Measurements from ENCODE around the gene RAB22A.
"Not testable (repeated sequence)": the region's sequence is repeated elsewhere in the genome, so short reads cannot be mapped to it uniquely, and the experiment has no call there.

The RAB22A gene

DNA sequence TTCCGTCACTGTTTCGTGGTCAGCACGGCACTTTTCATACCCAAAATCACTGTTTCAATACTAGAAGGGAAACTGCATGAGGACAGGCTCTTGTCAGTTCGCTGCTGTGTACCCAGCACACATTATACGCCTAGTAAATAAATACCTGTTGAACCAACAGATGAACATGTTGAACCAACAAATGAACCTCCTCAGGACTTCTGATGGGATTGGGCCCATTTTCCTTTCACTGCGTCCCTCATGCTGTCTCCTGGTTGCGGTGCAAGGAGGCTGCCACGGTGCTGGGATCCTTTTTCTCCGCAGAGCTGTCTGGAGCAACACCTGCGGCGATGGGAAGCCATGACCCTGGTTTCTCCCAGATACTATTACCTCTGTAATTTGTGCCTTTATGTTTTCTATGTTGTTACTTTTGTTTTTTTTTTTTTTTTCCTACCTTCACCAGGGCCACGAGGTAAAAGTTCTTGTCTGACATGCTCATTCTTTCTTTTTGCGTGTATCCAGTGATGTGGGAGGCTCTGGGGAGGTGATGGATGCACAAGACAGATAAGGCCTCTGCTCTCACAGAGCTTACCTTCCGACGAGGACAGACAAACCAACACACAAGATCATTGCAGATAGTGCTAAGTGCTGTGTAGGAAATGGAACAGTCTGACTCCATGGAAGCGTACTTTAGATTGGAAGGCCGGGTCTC is 80.6 kb downstream of the RAB22A start:
- DNase-seq, result no peak

- DNase-seq, result no peak
Measured at GRCh38 chr20:58390659-58391035, 81.1 kb downstream of the RAB22A start.

DNA sequence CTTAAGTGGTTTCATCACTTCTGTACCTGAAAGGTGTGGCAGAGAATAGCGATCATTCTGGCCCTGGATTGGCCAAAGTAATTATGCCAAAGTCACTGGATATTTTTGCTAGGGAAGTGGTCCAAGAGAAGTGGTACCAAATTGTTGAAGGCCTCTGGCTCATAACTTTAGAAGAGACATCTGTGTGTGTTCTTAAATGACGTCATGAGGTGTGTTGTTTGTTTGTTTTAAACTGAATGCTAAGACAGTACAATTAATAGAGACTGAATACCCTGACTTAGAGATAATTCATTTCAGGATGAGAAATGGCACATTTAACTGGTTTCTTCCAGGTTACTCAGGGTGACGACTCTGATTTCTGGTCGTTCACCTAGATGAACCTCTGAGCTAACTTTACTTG is 82.8 kb downstream of the RAB22A start:
- no peak for DNase-seq

DNA sequence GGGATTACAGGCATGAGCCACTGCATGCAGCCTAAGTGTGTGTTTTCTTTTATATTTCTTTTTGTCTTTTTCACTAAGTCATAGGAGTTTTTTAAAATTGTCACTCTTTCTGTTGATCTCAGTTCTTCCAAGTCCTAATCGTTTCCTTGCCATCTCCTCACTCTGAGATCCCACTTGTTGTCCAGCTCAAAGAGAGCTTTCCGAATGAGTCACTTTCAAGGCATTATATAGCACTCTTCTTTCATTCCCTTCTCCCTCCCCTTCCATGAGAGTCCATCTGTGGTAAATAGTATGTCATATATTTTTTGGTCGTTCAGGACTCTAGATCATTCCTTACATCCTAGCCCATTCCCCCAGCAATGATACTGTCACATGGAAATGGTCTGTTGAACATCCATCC is 83.8 kb downstream of the RAB22A start:
- no peak for DNase-seq

GRCh38 chr20:58394801-58395200 is 85.3 kb downstream of the RAB22A start:
- no peak for DNase-seq

DNA sequence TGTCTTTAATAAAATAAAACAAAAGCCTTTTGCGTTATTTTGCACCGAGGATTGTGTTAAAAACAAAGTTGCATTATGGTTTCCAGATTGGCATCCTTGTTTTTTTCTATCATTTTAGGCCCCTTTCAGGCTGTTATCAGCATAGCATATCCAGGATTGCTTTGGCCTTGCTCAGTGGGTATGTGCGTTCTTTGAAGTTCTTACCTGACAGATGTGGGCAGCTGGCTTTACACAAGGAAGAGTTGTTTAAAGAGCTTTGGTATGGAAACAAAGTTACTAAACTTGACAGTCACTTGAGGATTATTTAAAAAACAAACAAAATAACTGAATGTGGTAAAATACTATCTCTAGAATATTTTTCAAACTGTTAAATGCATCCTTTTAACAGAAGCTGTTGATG is 86.1 kb downstream of the RAB22A start:
- no peak for DNase-seq

DNA sequence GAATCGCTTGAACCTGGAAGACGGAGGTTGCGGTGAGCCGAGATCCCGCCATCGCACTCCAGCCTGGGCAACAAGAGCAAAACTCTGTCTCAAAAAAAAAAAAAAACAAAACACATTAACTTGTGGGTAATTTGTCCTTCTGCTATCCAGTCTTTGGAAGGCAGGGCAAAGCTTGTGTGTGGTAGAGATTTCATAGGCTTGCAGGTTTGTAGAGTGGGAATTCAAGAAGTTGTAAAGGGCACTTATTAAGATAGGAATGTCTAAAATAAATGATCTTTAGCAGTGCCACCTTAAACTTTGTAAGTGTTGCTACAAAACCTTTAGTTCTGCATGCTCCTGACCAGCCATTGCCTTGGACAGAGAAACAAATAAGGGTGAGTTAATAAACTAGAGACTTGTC is 87.9 kb downstream of the RAB22A start:
- no peak for DNase-seq

DNA sequence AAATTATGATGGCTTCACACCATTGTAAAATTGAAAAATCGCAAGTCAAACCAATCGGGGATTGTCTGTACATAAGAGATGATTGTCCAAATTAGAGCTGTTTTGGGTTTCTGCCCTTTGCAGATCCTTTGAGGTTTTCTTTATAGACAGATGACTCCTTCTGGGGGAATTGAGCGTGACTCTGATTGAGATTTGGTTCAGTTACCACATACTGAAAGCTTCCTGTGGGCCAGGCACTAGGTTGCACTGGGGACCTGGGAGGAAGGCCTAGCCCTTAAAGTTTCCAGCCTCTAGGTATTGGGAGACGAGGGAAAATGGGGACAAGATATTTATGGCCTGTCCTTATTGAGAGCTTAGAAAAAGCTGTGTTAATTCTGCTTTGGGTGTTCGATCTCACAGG is 88.7 kb downstream of the RAB22A start:
- DNase-seq, result no peak

GRCh38 chr20:58399926-58400325 is 90.4 kb downstream of the RAB22A start:
- DNase-seq, result no peak

GRCh38 chr20:58401162-58401561 is 91.6 kb downstream of the RAB22A start:
- DNase-seq, result no peak

DNA sequence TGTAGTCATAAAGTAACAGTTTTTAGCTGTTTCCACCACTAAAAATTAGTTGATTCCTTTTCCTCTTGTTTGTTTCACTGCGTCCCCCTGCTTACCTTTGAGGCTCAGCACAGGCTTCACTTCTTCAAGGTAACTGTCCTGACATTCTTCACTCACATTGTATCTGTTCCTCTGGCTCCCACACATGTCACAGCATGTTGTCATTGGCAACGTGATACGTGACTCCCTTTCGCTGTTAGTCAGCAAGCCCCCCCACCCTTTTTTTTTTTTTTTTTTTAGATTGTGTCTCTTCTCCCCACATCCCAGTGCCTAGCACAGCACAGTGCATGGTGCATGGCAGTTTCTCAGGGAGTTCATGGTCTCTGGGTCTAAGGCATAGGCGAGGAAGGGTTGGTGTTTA is 92.8 kb downstream of the RAB22A start:
- DNase-seq, result no peak

DNA sequence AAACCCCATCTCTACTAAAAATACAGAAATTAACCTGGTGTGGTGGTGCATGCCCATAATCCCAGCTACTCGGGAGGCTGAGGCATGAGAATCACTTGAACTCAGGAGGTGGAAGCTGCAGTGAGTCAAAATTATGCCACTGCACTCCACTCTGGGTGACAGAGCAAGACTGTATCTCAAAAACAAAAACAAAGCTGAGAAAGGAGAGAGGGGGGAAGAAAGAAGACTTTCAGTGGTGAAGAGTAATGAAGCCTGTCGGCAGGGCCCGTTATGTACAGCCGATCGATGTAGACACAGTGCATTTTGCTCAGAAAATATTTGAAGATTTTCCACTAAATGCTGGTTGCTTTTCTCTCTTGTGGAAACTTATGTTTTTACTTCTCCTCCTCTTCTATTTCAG is 93.3 kb downstream of the RAB22A start:
- no peak for DNase-seq

DNA sequence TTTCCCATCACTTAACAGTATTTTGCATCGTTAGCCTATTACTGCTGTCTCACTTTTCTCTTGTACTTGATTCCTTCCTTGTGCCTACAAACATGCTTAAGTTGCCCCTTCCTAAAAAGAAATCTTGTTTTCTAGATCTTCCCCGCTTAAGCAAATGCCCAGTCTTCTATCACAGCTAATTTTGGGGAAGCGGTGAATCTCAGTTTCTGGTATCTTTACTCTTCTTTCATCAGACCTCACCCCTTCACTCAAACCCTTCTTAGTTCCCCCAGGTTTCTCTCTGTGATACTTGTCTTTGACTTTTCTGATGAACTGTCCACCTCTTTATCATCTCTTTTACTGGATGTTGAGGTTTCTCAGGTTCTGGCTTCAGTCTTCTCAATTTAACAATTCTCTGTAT is 93.8 kb downstream of the RAB22A start:
- no peak for DNase-seq

GRCh38 chr20:58405504-58406291 is 96.2 kb downstream of the RAB22A start:
- DNase-seq, result no peak

DNA sequence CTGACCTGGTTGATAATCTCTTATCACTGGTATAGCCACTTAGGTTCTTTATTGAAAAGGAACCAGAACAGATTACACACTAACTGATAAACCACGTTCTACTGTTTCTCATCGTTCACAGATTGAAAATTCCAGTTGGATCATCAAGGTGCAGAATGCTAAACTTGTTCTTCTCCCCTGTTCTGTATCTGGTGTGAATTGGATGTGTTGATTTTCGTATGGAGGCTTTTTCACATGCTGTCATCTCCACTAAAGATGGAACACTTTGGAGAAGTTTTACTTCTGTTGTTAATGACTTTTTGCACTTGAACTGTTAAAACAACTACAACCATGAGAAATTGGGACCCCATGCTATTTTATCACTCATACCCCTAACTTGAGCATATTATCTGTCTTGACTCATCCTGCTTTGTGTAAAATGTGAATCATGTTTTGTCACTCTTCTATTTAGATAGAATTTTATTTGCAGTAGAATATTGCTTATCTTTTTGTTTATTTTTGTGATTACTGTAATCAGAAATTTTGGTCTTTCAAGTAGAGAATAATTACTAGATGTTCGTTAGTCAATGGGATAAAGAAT is 97.0 kb downstream of the RAB22A start:
- DNase-seq, result no peak

GRCh38 chr20:58407201-58407873 is 97.8 kb downstream of the RAB22A start:
- DNase-seq, result no peak

GRCh38 chr20:58407966-58408557 is 98.5 kb downstream of the RAB22A start:
- no peak for DNase-seq

DNA sequence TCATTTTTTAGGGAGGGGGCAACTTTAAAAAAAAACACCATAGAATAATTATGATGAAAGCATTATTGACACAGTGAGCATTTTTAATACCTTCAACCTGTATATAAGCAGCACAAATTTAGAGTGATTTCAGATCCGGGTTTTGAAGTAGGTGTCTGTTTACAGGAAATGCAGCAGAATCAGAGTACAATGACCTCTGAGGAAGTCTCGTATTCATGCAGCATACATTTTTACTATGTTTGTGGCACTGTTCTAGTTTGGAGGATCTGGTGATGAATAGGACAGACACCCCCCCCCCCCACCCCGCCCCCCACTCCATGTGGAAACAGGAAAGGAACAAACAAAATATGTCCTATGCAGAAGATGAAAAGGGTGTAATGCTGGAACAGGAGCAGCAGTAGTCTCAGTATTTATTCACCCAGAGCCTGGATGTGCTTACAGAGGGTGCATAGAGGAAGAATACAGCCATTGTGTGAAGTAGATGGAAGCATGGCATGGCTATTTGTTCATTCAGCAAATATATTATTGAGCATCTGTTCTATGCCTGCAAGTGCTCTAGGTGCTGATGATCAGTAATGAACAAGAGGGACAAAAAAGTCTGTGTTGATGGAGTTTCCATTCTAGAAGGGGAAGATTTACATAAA is 99.2 kb downstream of the RAB22A start:
- no peak for DNase-seq

DNA sequence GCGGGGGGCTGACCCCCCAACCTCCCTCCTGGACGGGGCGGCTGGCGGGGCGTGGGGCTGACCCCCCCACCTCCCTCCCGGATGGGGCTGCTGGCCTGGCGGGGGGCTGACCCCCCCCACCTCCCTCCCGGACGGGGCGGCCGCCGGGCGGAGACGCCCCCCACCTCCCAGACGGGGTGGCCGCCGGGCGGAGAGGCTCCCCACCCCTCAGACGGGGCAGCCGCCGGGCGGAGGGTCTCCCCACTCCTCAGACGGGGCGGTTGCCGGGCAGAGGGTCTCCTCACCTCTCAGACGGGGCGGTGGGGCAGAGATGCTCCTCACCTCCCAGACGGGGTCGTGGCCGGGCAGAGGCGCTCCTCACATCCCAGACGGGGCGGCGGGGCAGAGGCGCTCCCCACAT is 104.7 kb downstream of the RAB22A start:
- not testable (repeated sequence) for DNase-seq

DNA sequence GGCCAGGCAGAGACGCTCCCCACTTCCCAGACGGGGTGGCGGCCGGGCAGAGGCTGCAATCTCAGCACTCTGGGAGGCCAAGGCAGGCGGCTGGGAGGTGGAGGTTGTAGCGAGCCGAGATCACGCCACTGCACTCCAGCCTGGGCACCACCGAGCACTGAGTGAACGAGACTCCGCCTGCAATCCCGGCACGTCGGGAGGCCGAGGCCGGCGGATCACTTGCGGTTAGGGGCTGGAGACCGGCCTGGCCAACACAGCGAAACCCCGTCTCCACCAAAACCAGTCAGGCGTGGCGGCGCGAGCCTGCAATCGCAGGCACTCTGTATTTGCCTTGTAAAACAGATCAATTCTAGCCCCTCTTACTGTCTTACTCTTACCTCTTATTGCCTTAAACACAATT is 105.3 kb downstream of the RAB22A start:
- not testable (repeated sequence) for DNase-seq

DNA sequence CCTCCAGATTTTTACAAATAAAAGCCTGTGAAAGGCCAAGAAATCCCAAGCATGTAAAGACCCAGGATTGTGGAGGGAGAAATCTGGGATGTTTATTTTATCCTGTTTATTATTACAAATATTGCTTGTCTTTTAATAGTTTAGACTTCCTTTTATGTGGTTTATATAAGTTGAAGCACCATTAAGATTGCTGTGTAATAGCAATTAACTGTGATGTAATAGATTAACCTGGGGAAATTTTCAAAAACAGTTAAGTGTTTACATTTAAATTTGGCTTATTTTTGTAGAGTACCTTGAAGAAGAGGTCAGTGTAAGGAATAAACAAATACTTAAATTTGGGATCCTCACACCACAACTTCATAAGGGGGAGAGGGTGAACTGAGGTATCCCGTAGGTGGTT is 106.5 kb downstream of the RAB22A start:
- no peak for DNase-seq

DNA sequence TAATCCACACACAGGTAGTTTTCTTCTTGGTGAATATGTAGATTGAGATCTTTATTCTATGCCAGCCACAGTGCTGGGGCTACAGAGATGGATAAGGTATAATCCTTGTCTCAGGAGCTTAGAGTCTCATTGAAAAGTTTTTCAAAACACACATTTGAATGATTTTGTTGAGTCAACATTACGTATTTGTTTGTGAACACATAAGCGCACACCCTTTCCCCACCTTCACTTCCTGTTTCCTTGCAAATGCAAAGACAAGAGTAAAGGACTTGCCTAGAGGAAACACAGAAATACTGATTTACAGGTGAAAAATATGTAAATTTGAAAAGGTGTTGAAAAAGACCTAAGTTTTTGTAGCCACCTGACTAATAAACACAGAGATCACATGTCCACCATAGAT is 107.3 kb downstream of the RAB22A start:
- DNase-seq, result no peak

Data from NCI-H510A (cell line).